ENCODE data around the gene TAF15. TPM values are rescaled to one million over a fixed set of nuclear protein-coding genes. Genes with fewer than 3 reads are reported as not detected.

Gene TAF15
- total RNA-seq, 1 donor from 2014 or later = 180 TPM

GRCh38 chr17:35876534-35876933 is 67.2 kb downstream of the TAF15 start:
- no peaks in the 10 kb centered on the region for H3K36me3 Mint-ChIP-seq (ENCODE audit: unreplicated experiment)
- H3K4me3 Mint-ChIP-seq (ENCODE audit: unreplicated experiment) = no peak overlapping the region
- no peaks in the 10 kb centered on the region for H3K4me1 Mint-ChIP-seq (ENCODE audit: low read depth, unreplicated experiment)
- TF ChIP-seq CTCF (IDR thresholded peaks at IDR 0.05; ENCODE audit: partially characterized antibody, unreplicated experiment) = no peak
- peaks cover 2% of the 10 kb centered on the region for H3K9me3 Mint-ChIP-seq (ENCODE audit: unreplicated experiment)
- H3K27ac Mint-ChIP-seq (ENCODE audit: unreplicated experiment) = no peak overlapping the region
- no peak for DNase-seq
- H3K27me3 Mint-ChIP-seq (ENCODE audit: unreplicated experiment) = peaks cover 3% of the 10 kb centered on the region

GRCh38 chr17:35877345-35878029 is 68.2 kb downstream of the TAF15 start:
- TF ChIP-seq CTCF (IDR thresholded peaks at IDR 0.05; ENCODE audit: partially characterized antibody, unreplicated experiment) = no peak
- Mint-ChIP-seq H3K4me3 (ENCODE audit: unreplicated experiment) (no peak overlapping the region), H3K27ac (ENCODE audit: unreplicated experiment) (no peak overlapping the region), H3K9me3 (ENCODE audit: unreplicated experiment) (peaks cover 2% of the 10 kb centered on the region), H3K4me1 (ENCODE audit: low read depth, unreplicated experiment) (no peaks in the 10 kb centered on the region), H3K27me3 (ENCODE audit: unreplicated experiment) (no peaks in the 10 kb centered on the region), H3K36me3 (ENCODE audit: unreplicated experiment) (no peaks in the 10 kb centered on the region)
- no peak for DNase-seq

GRCh38 chr17:35878361-35878760 is 69.1 kb downstream of the TAF15 start:
- Mint-ChIP-seq H3K9me3 (ENCODE audit: unreplicated experiment) (peaks cover 2% of the 10 kb centered on the region), H3K4me3 (ENCODE audit: unreplicated experiment) (peak overlapping the region; percentile 30), H3K27ac (ENCODE audit: unreplicated experiment) (no peak overlapping the region), H3K27me3 (ENCODE audit: unreplicated experiment) (no peaks in the 10 kb centered on the region), H3K36me3 (ENCODE audit: unreplicated experiment) (no peaks in the 10 kb centered on the region), H3K4me1 (ENCODE audit: low read depth, unreplicated experiment) (no peaks in the 10 kb centered on the region)
- TF ChIP-seq CTCF (IDR thresholded peaks at IDR 0.05; ENCODE audit: partially characterized antibody, unreplicated experiment) = no peak
- no peak for DNase-seq

- Mint-ChIP-seq H3K27me3 (ENCODE audit: unreplicated experiment) (no peaks in the 10 kb centered on the region), H3K9me3 (ENCODE audit: unreplicated experiment) (peaks cover 2% of the 10 kb centered on the region), H3K36me3 (ENCODE audit: unreplicated experiment) (no peaks in the 10 kb centered on the region), H3K27ac (ENCODE audit: unreplicated experiment) (no peak within 1 kb of the TSS), H3K4me1 (ENCODE audit: low read depth, unreplicated experiment) (no peaks in the 10 kb centered on the region), H3K4me3 (ENCODE audit: unreplicated experiment) (no peak within 1 kb of the TSS)
- DNase-seq = no peak
- TF ChIP-seq CTCF (IDR thresholded peaks at IDR 0.05; ENCODE audit: partially characterized antibody, unreplicated experiment) = no peak
Observed at GRCh38 chr17:35879773-35880654, 70.7 kb downstream of the TAF15 start, which contains the start of gene CCL5. Gene CCL5 (minus strand): TSS chr17:35880360.

GRCh38 chr17:35889241-35889640 is 80.0 kb downstream of the TAF15 start:
- Mint-ChIP-seq H3K4me3 (ENCODE audit: unreplicated experiment) (no peak overlapping the region), H3K9me3 (ENCODE audit: unreplicated experiment) (no peaks in the 10 kb centered on the region), H3K27me3 (ENCODE audit: unreplicated experiment) (peaks cover 3% of the 10 kb centered on the region), H3K4me1 (ENCODE audit: low read depth, unreplicated experiment) (peaks cover 4% of the 10 kb centered on the region), H3K27ac (ENCODE audit: unreplicated experiment) (no peak overlapping the region), H3K36me3 (ENCODE audit: unreplicated experiment) (no peaks in the 10 kb centered on the region)
- DNase-seq = no peak
- TF ChIP-seq CTCF (IDR thresholded peaks at IDR 0.05; ENCODE audit: partially characterized antibody, unreplicated experiment) = no peak

Measured in glutamatergic neuron (in vitro differentiated cells).